ENCODE results near the gene RAPGEF3.

Gene RAPGEF3

DNA sequence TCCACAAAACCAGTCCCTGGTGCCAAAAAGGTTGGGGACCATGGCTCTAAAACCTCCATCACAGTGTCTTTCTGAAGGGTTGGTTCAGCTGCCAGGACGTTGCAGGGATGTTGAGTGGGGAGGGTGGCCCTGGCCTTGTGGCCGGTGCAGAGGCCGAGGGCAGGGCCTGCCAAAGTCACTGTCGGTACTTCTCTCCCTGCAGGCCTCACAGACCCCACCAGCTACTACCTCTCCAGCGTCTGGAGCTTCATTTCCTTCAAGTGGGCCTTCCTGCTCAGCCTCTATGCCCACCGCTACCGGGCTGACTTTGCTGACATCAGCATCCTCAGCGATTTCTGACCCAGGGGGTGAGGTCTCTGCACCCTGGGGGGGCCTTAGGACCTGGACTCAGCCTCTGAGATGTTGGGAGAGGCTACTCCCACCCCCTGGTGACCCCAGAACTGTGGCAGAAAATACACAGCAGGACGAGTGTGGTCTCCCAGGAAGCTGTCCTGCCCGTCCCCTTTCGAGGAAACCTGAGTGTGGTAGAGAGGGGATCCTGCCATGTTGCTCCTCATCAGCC lies 21.3 kb upstream of the RAPGEF3 start:
- Histone ChIP-seq H3K4me3 (replicated peaks; ENCODE audit: insufficient read depth, low read length) (no peak overlapping the region), H3K27ac (replicated peaks) (no peak overlapping the region), H3K27me3 (ENCODE audit: insufficient read depth, poor library complexity, severe bottlenecking) (no peaks in the 10 kb centered on the region)
- TF ChIP-seq, protein P1, sequence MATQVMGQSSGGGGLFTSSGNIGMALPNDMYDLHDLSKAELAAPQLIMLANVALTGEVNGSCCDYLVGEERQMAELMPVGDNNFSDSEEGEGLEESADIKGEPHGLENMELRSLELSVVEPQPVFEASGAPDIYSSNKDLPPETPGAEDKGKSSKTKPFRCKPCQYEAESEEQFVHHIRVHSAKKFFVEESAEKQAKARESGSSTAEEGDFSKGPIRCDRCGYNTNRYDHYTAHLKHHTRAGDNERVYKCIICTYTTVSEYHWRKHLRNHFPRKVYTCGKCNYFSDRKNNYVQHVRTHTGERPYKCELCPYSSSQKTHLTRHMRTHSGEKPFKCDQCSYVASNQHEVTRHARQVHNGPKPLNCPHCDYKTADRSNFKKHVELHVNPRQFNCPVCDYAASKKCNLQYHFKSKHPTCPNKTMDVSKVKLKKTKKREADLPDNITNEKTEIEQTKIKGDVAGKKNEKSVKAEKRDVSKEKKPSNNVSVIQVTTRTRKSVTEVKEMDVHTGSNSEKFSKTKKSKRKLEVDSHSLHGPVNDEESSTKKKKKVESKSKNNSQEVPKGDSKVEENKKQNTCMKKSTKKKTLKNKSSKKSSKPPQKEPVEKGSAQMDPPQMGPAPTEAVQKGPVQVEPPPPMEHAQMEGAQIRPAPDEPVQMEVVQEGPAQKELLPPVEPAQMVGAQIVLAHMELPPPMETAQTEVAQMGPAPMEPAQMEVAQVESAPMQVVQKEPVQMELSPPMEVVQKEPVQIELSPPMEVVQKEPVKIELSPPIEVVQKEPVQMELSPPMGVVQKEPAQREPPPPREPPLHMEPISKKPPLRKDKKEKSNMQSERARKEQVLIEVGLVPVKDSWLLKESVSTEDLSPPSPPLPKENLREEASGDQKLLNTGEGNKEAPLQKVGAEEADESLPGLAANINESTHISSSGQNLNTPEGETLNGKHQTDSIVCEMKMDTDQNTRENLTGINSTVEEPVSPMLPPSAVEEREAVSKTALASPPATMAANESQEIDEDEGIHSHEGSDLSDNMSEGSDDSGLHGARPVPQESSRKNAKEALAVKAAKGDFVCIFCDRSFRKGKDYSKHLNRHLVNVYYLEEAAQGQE (IDR thresholded peaks at IDR 0.05; ENCODE audit: insufficient replicate concordance, low read depth) = no peak
- TF ChIP-seq CTCF (IDR thresholded peaks at IDR 0.05; ENCODE audit: insufficient read depth, low read length) (no peak), SPI1 (IDR thresholded peaks at IDR 0.05; ENCODE audit: borderline replicate concordance, low read depth) (no peak), GABPA (IDR thresholded peaks at IDR 0.05; ENCODE audit: low read depth) (no peak), POLR2AphosphoS5 (IDR thresholded peaks at IDR 0.05; ENCODE audit: low read depth) (no peak)
- no peak for DNase-seq (ENCODE audit: low read depth in 1 of 2, low spot score in 1 of 2)

- H3K27me3 ChIP-seq (ENCODE audit: insufficient read depth, poor library complexity, severe bottlenecking) = no peaks in the 10 kb centered on the region
- peak; percentile 58 to 90 for DNase-seq (ENCODE audit: low read depth in 1 of 2, low spot score in 1 of 2)
- no peak overlapping the region for H3K4me3 ChIP-seq (replicated peaks; ENCODE audit: insufficient read depth, low read length)
- TF ChIP-seq SPI1 (IDR thresholded peaks at IDR 0.05; ENCODE audit: borderline replicate concordance, low read depth) = no peak
- peak; percentile 94 for TF ChIP-seq CTCF (IDR thresholded peaks at IDR 0.05; ENCODE audit: insufficient read depth, low read length)
- TF ChIP-seq, protein P1 (IDR thresholded peaks at IDR 0.05; ENCODE audit: insufficient replicate concordance, low read depth) = no peak
- no peak for TF ChIP-seq GABPA (IDR thresholded peaks at IDR 0.05; ENCODE audit: low read depth)
- no peak for TF ChIP-seq POLR2AphosphoS5 (IDR thresholded peaks at IDR 0.05; ENCODE audit: low read depth)
- no peak overlapping the region for H3K27ac ChIP-seq (replicated peaks)
These were observed 20.7 kb upstream of the RAPGEF3 start for GRCh38 chr12:47779301-47779942.

GRCh38 chr12:47778881-47779280 lies 20.2 kb upstream of the RAPGEF3 start:
- no peak for DNase-seq (ENCODE audit: low read depth in 1 of 2, low spot score in 1 of 2)
- TF ChIP-seq SPI1 (IDR thresholded peaks at IDR 0.05; ENCODE audit: borderline replicate concordance, low read depth) (no peak), POLR2AphosphoS5 (IDR thresholded peaks at IDR 0.05; ENCODE audit: low read depth) (no peak), GABPA (IDR thresholded peaks at IDR 0.05; ENCODE audit: low read depth) (no peak), CTCF (IDR thresholded peaks at IDR 0.05; ENCODE audit: insufficient read depth, low read length) (no peak)
- TF ChIP-seq, protein P1 (IDR thresholded peaks at IDR 0.05; ENCODE audit: insufficient replicate concordance, low read depth) = no peak
- Histone ChIP-seq H3K27me3 (ENCODE audit: insufficient read depth, poor library complexity, severe bottlenecking) (no peaks in the 10 kb centered on the region), H3K27ac (replicated peaks) (no peak overlapping the region), H3K4me3 (replicated peaks; ENCODE audit: insufficient read depth, low read length) (no peak overlapping the region)

Measured in HL-60 (cell line).